SK-N-SH treated with all-trans-retinoic acid at 6 μM for 48 hours (cell line): Measurements from ENCODE around the gene PAX5.

ENCODE experiments used
- ATAC-seq: fragments of 200-7000 bp; cut with Tn5 transposase; 3 replicates; pipeline ENCODE4 v1.9.1; 2020; ENCODE audit warnings: mild to moderate bottlenecking, moderate library complexity
- ARNTL ChIP-seq: fragments of 450-650 bp; formaldehyde crosslinking; IDR thresholded peaks from 2 replicates; pipeline ENCODE4 v1.5.0; 2020; ENCODE audit warnings: low read depth, mild to moderate bottlenecking, moderate library complexity, borderline replicate concordance
- BACH2 ChIP-seq: fragments of 250-450 bp; sonication (Bioruptor Pico); IDR thresholded peaks from 2 replicates; pipeline ENCODE4 v1.9.0; 2021; ENCODE audit warnings: mild to moderate bottlenecking, borderline replicate concordance
- CSDC2 ChIP-seq: fragments of 250-450 bp; sonication (Bioruptor Pico); IDR thresholded peaks from 2 replicates; pipeline ENCODE4 v1.5.0; 2020; ENCODE audit warnings: mild to moderate bottlenecking, moderate library complexity
- ESRRG ChIP-seq: fragments of 250-450 bp; sonication (Bioruptor Pico); IDR thresholded peaks from 2 replicates; pipeline ENCODE4 v1.6.1; 2021; ENCODE audit warnings: mild to moderate bottlenecking
- GLIS3 ChIP-seq: fragments of 250-450 bp; sonication (Bioruptor Pico); IDR thresholded peaks from 2 replicates; pipeline ENCODE4 v1.5.0; 2020; ENCODE audit warnings: mild to moderate bottlenecking, moderate library complexity
- ISL1 ChIP-seq: fragments of 250-450 bp; sonication (Bioruptor Pico); IDR thresholded peaks from 2 replicates; pipeline ENCODE4 v2.1.2; 2022; ENCODE audit warnings: mild to moderate bottlenecking, moderate library complexity
- PPARA ChIP-seq: fragments of 250-450 bp; sonication (Bioruptor Pico); IDR thresholded peaks from 2 replicates; pipeline ENCODE4 v1.5.0; 2020; ENCODE audit warnings: mild to moderate bottlenecking, borderline replicate concordance
- RARB ChIP-seq: fragments of 250-450 bp; sonication (Bioruptor Pico); IDR thresholded peaks from 2 replicates; pipeline ENCODE4 v1.8.0; 2021; ENCODE audit warnings: mild to moderate bottlenecking, moderate library complexity
- SNAI2 ChIP-seq: fragments of 250-450 bp; sonication (Bioruptor Pico); IDR thresholded peaks from 2 replicates; pipeline ENCODE4 v1.5.0; 2020; ENCODE audit warnings: mild to moderate bottlenecking, moderate library complexity
- TCF4 ChIP-seq: fragments of 250-450 bp; sonication (Bioruptor Pico); IDR thresholded peaks from 2 replicates; pipeline ENCODE4 v1.8.0; 2021; ENCODE audit warnings: mild to moderate bottlenecking, moderate library complexity, borderline replicate concordance
- ZC3H10 ChIP-seq: fragments of 250-450 bp; sonication (Bioruptor Pico); IDR thresholded peaks from 2 replicates; pipeline ENCODE4 v1.5.1; 2021; ENCODE audit warnings: mild to moderate bottlenecking, moderate library complexity
- ZFP3 ChIP-seq: fragments of 250-450 bp; sonication (Bioruptor Pico); IDR thresholded peaks from 2 replicates; pipeline ENCODE4 v1.5.0; 2020; ENCODE audit warnings: mild to moderate bottlenecking, moderate library complexity
- ZFP30 ChIP-seq: fragments of 450-650 bp; formaldehyde crosslinking; IDR thresholded peaks from 2 replicates; pipeline ENCODE4 v1.5.0; 2022; ENCODE audit warnings: mild to moderate bottlenecking, moderate library complexity
- ZNF565 ChIP-seq: fragments of 450-650 bp; formaldehyde crosslinking; conservative IDR thresholded peaks from 2 replicates; pipeline ENCODE4 v1.5.0; 2020; ENCODE audit warnings: low read depth, mild to moderate bottlenecking, moderate library complexity
- ZNF8 ChIP-seq: fragments of 450-650 bp; formaldehyde crosslinking; IDR thresholded peaks from 2 replicates; pipeline ENCODE4 v1.5.0; 2020; ENCODE audit warnings: mild to moderate bottlenecking, moderate library complexity
- TF ChIP-seq, protein P1 (sequence below): fragments of 250-450 bp; sonication (Bioruptor Pico); IDR thresholded peaks from 2 replicates; pipeline ENCODE4 v1.8.0; 2021; ENCODE audit warnings: low read depth, mild to moderate bottlenecking, moderate library complexity, borderline replicate concordance
- TF ChIP-seq, protein P2 (sequence below): fragments of 250-450 bp; sonication (Bioruptor Pico); IDR thresholded peaks from 2 replicates; pipeline ENCODE4 v1.8.0; 2020; ENCODE audit warnings: mild to moderate bottlenecking, moderate library complexity, borderline replicate concordance
- TF ChIP-seq, protein P3 (sequence below): fragments of 250-450 bp; sonication (Bioruptor Pico); IDR thresholded peaks from 2 replicates; pipeline ENCODE4 v1.5.0; 2020; ENCODE audit warnings: mild to moderate bottlenecking, moderate library complexity
- TF ChIP-seq, protein P4 (sequence below): fragments of 250-450 bp; sonication (Bioruptor Pico); IDR thresholded peaks from 2 replicates; pipeline ENCODE4 v1.5.1; 2021; ENCODE audit warnings: mild to moderate bottlenecking, moderate library complexity
- TF ChIP-seq, protein P5 (sequence below): fragments of 250-450 bp; sonication (Bioruptor Pico); IDR thresholded peaks from 2 replicates; pipeline ENCODE4 v1.5.1; 2020; ENCODE audit warnings: low read depth, mild to moderate bottlenecking, moderate library complexity

The PAX5 gene

DNA sequence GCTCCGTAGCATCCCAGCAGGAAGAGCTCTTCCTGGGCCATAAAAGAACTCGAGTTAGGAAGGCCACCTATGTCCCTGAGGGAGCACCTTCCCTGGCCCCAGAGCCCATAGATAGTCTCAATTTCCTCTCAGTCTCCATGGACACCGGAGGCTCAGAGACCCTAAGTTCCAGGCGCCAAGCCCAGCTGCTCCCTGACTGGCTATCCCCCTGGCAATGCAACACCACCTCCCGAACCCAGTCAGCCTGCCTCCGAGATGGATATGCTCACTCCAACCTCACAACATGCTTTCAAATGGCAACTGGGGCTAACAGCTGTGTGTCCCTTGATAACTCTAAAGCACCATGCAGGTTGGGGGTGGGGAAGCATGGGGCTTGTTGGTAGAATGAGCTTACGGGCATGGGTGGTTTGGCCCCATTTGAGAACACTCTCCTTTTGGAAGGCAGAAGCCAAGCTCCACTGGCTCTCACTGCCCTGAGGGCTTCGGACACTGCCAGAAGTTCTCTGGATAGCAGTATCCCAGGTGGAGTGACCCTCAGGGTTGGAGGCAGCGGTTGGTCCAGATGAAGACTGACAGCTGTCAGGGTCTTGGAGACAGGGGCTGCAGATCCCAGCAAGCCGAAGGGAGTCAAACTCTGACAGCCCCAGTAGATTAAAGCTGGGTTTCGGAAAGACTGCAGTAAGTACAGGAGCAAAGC is 165.3 kb downstream of the PAX5 start:
- ATAC-seq, result no peak
- TF ChIP-seq, protein P1, sequence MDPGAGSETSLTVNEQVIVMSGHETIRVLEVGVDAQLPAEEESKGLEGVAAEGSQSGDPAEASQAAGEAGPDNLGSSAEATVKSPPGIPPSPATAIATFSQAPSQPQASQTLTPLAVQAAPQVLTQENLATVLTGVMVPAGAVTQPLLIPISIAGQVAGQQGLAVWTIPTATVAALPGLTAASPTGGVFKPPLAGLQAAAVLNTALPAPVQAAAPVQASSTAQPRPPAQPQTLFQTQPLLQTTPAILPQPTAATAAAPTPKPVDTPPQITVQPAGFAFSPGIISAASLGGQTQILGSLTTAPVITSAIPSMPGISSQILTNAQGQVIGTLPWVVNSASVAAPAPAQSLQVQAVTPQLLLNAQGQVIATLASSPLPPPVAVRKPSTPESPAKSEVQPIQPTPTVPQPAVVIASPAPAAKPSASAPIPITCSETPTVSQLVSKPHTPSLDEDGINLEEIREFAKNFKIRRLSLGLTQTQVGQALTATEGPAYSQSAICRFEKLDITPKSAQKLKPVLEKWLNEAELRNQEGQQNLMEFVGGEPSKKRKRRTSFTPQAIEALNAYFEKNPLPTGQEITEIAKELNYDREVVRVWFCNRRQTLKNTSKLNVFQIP (CRISPR knock-in tag), result no peak

DNA sequence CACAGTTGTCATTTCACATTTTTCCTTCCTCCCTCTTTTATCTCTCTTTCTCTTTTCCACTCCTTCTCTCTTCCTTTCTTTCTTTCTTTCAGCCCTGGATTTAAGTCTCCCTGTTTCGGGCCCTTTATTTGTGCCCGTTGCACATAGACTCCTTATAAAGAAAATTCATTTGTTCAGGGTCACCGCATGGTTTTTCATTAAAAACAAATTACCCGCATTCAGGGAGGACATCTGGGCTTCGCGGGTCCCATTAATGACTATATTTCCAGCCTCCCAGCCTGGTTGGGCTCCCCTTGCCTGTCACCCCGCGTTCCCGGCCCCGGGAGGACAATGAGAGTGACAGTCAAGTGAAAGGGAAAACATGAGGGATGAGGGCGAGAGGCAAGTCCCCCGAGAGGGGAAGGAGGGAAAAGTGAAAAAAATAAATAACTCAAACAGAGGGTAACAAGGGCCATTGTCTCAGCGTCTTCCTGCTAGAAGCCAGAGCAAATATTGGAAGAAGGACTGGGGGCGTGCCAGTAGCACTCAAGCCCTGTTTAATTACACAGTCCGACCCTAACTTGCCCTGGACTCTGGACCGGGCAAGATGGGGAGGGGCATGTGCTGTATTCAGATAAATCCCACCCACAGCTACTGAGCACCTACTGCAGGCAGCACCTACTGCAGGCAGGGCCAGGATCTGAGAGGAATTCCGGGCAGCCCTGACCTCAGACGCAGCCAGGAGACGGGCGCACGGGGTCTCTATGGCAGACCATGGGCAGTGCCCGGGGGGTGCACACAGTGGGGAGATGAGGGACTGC is 166.2 kb downstream of the PAX5 start:
- ATAC-seq, result no peak
- TF ChIP-seq ESRRG (CRISPR knock-in tag) (no peak), ZFP30 (no peak), RARB (no peak), ZNF565 (CRISPR knock-in tag) (no peak), SNAI2 (CRISPR knock-in tag) (no peak), GLIS3 (CRISPR knock-in tag) (no peak), ARNTL (CRISPR knock-in tag) (no peak), ZFP3 (CRISPR knock-in tag) (no peak), BACH2 (CRISPR knock-in tag) (no peak), TCF4 (CRISPR knock-in tag) (no peak), CSDC2 (CRISPR knock-in tag) (no peak), ZC3H10 (CRISPR knock-in tag) (no peak), ISL1 (CRISPR knock-in tag) (no peak), ZNF8 (no peak), PPARA (CRISPR knock-in tag) (no peak)
- TF ChIP-seq, protein P2, sequence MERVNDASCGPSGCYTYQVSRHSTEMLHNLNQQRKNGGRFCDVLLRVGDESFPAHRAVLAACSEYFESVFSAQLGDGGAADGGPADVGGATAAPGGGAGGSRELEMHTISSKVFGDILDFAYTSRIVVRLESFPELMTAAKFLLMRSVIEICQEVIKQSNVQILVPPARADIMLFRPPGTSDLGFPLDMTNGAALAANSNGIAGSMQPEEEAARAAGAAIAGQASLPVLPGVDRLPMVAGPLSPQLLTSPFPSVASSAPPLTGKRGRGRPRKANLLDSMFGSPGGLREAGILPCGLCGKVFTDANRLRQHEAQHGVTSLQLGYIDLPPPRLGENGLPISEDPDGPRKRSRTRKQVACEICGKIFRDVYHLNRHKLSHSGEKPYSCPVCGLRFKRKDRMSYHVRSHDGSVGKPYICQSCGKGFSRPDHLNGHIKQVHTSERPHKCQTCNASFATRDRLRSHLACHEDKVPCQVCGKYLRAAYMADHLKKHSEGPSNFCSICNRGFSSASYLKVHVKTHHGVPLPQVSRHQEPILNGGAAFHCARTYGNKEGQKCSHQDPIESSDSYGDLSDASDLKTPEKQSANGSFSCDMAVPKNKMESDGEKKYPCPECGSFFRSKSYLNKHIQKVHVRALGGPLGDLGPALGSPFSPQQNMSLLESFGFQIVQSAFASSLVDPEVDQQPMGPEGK (CRISPR knock-in tag), result no peak
- TF ChIP-seq, protein P3, sequence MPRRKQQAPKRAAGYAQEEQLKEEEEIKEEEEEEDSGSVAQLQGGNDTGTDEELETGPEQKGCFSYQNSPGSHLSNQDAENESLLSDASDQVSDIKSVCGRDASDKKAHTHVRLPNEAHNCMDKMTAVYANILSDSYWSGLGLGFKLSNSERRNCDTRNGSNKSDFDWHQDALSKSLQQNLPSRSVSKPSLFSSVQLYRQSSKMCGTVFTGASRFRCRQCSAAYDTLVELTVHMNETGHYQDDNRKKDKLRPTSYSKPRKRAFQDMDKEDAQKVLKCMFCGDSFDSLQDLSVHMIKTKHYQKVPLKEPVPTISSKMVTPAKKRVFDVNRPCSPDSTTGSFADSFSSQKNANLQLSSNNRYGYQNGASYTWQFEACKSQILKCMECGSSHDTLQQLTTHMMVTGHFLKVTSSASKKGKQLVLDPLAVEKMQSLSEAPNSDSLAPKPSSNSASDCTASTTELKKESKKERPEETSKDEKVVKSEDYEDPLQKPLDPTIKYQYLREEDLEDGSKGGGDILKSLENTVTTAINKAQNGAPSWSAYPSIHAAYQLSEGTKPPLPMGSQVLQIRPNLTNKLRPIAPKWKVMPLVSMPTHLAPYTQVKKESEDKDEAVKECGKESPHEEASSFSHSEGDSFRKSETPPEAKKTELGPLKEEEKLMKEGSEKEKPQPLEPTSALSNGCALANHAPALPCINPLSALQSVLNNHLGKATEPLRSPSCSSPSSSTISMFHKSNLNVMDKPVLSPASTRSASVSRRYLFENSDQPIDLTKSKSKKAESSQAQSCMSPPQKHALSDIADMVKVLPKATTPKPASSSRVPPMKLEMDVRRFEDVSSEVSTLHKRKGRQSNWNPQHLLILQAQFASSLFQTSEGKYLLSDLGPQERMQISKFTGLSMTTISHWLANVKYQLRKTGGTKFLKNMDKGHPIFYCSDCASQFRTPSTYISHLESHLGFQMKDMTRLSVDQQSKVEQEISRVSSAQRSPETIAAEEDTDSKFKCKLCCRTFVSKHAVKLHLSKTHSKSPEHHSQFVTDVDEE (CRISPR knock-in tag), result no peak
- TF ChIP-seq, protein P4, sequence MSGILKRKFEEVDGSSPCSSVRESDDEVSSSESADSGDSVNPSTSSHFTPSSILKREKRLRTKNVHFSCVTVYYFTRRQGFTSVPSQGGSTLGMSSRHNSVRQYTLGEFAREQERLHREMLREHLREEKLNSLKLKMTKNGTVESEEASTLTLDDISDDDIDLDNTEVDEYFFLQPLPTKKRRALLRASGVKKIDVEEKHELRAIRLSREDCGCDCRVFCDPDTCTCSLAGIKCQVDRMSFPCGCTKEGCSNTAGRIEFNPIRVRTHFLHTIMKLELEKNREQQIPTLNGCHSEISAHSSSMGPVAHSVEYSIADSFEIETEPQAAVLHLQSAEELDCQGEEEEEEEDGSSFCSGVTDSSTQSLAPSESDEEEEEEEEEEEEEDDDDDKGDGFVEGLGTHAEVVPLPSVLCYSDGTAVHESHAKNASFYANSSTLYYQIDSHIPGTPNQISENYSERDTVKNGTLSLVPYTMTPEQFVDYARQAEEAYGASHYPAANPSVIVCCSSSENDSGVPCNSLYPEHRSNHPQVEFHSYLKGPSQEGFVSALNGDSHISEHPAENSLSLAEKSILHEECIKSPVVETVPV (CRISPR knock-in tag), result no peak
- TF ChIP-seq, protein P5, sequence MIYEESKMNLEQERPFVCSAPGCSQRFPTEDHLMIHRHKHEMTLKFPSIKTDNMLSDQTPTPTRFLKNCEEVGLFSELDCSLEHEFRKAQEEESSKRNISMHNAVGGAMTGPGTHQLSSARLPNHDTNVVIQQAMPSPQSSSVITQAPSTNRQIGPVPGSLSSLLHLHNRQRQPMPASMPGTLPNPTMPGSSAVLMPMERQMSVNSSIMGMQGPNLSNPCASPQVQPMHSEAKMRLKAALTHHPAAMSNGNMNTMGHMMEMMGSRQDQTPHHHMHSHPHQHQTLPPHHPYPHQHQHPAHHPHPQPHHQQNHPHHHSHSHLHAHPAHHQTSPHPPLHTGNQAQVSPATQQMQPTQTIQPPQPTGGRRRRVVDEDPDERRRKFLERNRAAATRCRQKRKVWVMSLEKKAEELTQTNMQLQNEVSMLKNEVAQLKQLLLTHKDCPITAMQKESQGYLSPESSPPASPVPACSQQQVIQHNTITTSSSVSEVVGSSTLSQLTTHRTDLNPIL (CRISPR knock-in tag), result no peak

DNA sequence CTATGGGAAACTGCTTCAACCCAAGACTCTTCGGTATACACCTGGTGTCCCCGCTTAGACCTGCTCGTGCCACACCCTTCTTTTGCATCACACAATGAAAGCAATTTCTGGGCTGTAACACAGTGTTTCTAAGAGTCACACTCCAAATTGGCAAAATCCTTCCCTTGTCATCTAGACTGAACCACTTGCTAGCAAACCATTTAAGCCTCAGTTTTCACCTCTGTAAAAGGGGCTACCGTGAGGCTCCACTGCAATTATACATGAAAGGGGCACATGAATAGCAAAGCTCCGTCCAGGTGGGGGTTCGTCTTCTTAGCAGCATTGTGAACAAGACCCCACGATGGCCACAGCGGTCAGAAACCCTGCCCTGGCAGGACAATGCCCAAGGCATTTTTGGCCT is 166.8 kb downstream of the PAX5 start:
- TF ChIP-seq BACH2 (CRISPR knock-in tag), result no peak

More for the DNA sequence above, 166.8 kb downstream of the PAX5 start:
- ATAC-seq, result no peak
